Raji (cell line): ENCODE data around the gene TTLL10.

Experiments used
- POLR2A ChIP-seq: IDR thresholded peaks from 2 replicates; pipeline ENCODE4 v1.6.1; 2011; ENCODE audit warnings: low read depth, low read length, control low read depth; ENCODE audit not compliant: insufficient read depth

Gene TTLL10

DNA sequence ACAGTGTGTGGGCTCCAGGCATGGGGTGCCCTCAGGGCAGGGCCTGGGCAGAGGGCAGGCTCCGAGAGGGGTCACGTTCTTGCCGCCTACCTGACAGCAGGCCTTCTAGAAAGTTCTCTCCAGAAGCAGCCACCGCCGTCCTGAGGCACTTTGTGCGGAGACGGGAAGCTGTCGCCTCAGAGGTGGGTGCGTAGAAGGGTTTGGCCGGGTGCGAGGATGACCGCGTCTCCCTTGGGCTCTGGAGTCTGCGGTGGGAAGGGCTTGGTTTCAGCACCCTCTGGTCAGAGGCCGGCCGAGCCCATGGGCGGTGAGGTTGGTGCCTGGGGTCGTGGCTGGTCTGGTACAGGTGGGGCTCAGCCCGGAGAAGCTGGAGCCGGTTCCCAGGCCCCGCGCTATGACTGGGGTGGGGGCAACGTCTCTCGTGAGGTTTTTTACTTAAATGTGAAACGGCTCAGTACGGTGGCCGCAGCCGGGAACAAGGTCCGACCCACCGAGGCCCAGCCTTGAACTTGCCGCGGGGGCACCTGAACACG, 10.1 kb upstream of the TTLL10 start:
- TF ChIP-seq POLR2A: no peak

DNA sequence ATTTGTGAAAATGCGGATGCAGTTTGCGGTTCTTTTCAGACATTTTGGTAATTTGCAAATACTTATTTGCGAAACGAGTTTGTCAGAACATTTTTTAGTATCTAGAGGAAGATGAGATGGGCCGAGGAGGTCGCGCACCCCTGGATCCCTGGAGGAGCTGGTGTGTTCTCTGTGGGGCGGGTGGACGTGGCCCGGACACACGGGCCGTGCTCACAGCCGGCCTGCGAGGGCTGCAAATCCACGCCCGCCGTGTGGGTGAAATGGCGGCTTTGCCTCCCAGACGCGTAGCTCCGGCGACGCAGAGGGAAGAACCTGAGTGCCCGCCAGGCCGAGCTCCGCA, 9.3 kb upstream of the TTLL10 start:
- TF ChIP-seq POLR2A: no peak

DNA sequence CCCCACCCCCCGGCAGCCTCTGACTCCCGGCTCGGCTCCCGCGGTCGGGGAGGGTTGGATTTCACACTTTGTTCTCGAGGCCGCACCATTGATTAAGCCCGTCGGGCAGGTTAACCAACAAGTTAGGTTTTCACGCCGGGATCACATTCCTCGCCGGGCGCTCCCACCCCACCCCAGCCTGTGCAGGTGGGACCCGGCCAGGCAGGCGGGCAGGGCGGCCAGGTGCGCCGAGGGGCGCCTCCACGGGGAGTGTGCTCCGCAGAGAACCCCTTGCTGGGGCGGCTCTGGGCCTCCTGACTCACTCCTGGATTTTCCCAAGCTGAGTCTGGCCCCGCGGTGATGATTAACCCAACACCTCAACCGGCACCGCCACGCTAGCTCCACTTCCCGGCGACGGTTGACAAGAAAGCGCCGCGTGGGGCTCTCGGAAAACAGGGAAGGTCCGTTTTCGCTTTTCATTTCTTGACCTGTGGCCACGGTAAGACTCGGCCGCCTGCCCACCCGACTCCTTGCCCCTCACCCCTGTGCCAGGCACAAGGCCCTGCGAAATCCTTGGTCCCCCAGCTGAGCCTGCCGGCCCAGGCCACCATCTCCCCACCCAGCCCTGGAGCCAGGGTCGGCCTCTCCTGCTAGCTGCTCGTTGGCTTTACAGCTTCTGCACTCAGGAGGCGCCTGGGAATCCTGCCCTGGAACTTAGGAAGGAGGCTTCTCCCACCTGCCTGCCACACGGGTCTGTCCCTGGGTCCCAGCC, 8.8 kb upstream of the TTLL10 start:
- TF ChIP-seq POLR2A: no peak

- TF ChIP-seq POLR2A: no peak
These were observed 8.2 kb upstream of the TTLL10 start for GRCh38 chr1:1165485-1165884.

- no peak for TF ChIP-seq POLR2A
These were observed 7.7 kb upstream of the TTLL10 start for GRCh38 chr1:1165900-1166421.

- no peak for TF ChIP-seq POLR2A
These were observed 6.9 kb upstream of the TTLL10 start for GRCh38 chr1:1166642-1167397.

DNA sequence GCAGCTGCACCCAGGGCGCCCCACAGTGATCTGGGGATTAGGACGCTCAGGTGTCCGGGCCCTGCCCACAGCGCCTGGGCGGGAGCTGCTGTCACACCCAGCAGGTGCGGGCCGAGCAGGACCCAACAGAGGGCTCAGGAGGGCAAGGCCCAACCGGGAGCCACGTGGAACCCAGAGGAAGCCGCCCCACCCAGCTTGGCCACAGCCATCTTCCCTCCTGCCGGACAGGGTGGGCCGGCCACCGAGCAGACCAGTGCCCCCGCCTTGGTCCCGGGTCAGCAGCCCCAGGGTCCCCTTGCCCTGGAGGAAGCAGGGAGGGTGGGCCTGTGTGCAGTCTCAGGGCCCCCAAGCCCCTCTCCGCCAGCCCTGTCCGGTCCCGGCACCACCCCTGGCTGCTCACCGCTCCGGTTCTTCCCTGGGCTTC, 6.3 kb upstream of the TTLL10 start:
- no peak for TF ChIP-seq POLR2A

GRCh38 chr1:1167841-1168450, 5.7 kb upstream of the TTLL10 start:
- TF ChIP-seq POLR2A: no peak

DNA sequence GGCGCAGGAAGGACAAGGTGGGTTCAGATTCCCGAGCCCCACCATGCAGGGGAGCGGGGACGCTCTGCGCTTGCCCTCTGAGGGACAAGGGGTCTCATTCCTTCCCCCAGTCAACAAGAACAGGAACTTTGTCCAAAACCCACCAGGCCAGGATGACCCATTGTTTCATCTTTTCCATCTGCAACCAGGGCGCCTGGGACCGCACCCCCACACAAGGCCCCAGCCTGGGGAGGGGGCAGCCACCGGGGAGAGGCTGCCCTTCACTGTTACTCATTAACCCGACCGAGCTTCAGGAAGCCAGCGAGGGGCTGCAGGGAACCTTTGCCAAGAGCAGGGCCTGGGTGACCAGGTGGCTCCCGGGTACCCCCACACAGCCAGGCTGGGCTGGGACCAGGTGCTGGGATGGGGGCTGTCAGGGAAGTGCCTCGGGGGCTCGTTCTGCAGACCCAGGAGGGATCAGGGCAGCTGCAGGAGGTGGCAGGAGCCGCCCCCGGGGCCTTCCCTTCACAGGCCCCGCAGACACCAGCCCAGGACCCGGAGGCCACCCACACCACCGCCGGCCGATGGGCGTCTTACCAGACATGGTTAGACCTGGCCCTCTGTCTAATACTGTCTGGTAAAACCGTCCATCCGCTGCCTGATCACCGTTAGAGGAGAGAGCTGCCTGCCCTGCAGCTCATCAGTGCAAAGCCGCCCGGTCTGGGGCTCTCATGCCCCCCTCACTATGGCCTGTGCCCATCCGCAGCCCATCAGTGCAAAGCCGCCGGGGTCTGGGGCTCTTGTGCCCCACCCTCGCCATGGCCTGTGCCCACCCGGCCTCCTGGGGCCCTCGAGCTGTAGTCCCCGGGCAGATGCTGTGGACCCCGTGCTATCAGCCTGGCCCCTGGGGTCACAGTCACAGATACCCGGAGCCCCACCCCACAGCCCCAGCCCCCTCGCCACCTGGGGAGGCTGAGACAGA, 4.9 kb upstream of the TTLL10 start:
- no peak for TF ChIP-seq POLR2A

DNA sequence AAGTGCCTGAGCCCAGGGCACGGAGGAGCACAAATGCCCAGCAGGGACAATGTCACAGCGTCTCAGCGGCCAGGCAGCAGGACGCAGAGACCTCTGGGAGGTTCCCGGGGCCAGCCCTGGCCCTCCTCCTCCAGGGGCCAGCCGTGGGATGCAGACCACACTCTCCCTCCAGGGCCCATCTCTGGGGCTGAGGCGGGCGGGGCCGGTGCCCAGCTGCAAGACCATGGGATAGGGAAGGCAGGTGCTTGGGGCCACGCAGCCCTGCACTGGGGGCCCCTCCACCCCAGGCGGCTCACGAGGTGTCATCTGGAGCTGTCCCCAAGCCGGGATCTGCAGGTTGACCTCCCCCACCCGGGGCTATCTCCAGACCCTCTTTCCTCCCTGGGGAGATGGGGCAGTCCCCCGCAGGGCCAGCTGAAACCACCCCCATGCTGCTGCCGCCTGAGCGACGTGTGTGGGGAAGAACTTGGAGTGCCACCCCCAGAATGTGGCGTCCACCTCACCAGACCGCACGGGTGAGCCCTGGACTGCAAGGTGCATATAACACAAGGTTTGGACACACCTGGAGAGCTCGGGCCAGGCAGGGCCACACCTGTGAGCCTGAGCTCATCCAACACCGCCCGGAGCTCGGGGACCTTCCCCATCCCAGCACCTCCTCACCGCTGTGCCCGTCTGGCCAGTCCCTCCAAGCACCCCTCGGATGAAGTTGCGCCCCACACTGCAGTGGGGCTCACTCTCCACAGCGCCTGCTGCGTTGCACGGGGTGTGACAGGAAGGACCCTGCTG, 4.1 kb upstream of the TTLL10 start:
- no peak for TF ChIP-seq POLR2A

GRCh38 chr1:1170215-1171091, 3.2 kb upstream of the TTLL10 start:
- TF ChIP-seq POLR2A: no peak

DNA sequence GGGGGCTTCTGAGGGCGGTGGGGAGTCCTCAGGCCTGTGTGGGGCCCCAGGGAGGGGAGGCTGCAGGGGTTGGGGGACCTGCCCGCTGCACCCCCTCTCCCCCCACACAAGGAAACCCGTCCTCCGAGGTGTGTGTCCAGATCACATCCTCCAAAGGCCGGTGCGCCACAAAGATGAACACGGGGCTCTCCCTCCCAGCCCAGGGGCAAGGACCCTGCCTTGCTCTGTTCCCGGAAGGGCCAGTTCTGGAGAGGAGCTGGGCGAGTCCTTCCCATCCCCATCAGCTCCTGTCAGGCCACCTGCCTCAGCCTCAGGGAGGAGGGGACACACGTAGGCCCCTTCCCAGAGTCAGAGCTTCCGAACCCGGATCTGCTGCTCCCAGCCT, 2.5 kb upstream of the TTLL10 start:
- no peak for TF ChIP-seq POLR2A
